ENCODE data around the gene SLC35F3. TPM values are rescaled to one million over a fixed set of nuclear protein-coding genes. Genes with fewer than 3 reads are reported as not detected.

SLC35F3 gene
- total RNA-seq, 2 donors from 2014 or later = 0.24 to 2.4 TPM

DNA sequence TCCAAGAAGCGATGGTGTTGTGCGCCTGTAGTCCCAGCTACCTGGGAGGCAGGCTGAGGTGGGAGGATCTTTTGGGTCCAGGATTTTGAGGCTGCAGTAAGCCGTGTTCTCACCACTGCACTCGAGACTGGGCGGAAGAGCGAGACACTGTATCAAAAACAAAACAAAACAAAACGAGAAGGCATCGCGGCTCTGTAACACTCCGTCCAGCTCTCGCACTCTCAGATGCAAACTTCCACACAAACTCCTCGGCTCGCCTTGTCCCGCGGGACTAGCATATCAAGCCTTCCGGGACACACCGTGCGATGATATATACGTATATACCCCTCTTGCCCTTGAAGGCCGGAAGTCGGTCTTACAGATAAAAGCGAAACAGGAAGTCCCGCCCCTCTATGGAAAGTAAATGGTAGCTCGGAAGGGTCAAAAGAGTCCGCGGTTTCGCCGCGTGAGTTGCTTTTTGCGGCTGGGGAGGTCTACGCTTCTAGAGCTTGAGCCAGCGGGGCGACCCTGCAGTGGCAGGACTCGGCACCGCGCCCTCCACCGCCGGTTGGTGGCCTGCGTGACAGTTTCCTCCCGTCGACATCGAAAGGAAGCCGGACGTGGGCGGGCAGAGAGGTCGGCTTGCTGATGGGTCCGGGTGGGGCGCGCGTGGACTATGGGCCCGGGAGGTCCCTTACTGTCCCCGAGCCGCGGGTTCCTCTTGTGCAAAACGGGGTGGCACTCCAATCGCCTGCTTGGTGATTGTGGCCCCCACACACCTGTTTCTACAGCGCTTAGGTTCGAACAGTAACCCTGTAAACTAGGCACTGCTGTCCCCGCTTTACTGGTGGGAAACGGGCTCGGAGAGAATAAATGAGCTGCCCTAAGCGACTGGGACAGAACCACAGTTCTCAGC lies 468.8 kb downstream of the SLC35F3 start, which contains the start of gene COA6:
COA6 (plus strand) TSS at position 393 of the 895 bp plus-strand sequence; CDS start at position 404, 11 bp downstream.
- H3K4me3 Mint-ChIP-seq = peak within 1 kb of the TSS; percentile 97 to 98
- H3K27ac Mint-ChIP-seq = peak within 1 kb of the TSS; percentile 98
- no peaks in the 10 kb centered on the region for H3K9me3 Mint-ChIP-seq
- DNase-seq (peak; percentile 91 to 93), ATAC-seq (replicated peaks in 1 of 2) (peak; percentile 89 to 93)
- H3K4me1 Mint-ChIP-seq (ENCODE audit: low read depth) = peaks cover 65% of the 10 kb centered on the region
- H3K27me3 Mint-ChIP-seq (ENCODE audit: low read depth) = no peaks in the 10 kb centered on the region
- H3K36me3 Mint-ChIP-seq (ENCODE audit: insufficient read depth in 2 of 2) = peaks cover 14 to 31% of the 10 kb centered on the region in 2 donors

DNA sequence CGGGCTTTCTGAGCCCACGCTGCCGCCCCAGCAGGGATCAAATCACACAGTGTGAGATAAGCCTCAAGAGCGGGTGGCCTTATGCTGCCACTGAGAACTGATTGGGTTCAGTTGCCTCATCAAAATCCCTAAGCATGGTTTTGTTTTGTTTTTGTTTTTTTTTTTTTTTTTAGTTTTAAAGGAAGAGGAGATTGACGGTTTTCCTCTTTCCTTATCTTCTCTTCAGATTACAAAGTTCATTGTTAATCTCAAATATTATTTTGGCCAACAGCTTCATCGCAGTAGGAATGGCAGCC lies 469.4 kb downstream of the SLC35F3 start:
- Mint-ChIP-seq H3K4me1 (ENCODE audit: low read depth) (peaks cover 60% of the 10 kb centered on the region), H3K27me3 (ENCODE audit: low read depth) (no peaks in the 10 kb centered on the region), H3K27ac (peak overlapping the region; percentile 98), H3K4me3 (peak overlapping the region; percentile 97 to 98), H3K36me3 (ENCODE audit: insufficient read depth in 2 of 2) (peaks cover 16 to 33% of the 10 kb centered on the region in 2 donors), H3K9me3 (no peaks in the 10 kb centered on the region)
- DNase-seq (no peak), ATAC-seq (replicated peaks in 1 of 2) (peak in 1 of 2 donors; percentile 48)
